ENCODE data around the gene SART3.
"Not testable (repeated sequence)": the region's sequence is repeated elsewhere in the genome, so short reads cannot be mapped to it uniquely, and the experiment has no call there.

Gene SART3

GRCh38 chr12:108485371-108485770 is 75.6 kb downstream of the SART3 start:
- not testable (repeated sequence) for DNase-seq (ENCODE audit: low spot score)

- no peak for DNase-seq (ENCODE audit: low spot score)
Observed at GRCh38 chr12:108484845-108485244, 76.1 kb downstream of the SART3 start.

- DNase-seq (ENCODE audit: low spot score), result no peak
Observed at GRCh38 chr12:108484431-108484830, 76.5 kb downstream of the SART3 start.

- DNase-seq (ENCODE audit: low spot score), result no peak
Observed at GRCh38 chr12:108483213-108484059, 77.5 kb downstream of the SART3 start.

GRCh38 chr12:108482717-108483212 is 78.2 kb downstream of the SART3 start:
- DNase-seq (ENCODE audit: low spot score), result no peak

GRCh38 chr12:108479364-108480070 is 81.5 kb downstream of the SART3 start:
- DNase-seq (ENCODE audit: low spot score), result no peak

GRCh38 chr12:108478611-108479206 is 82.3 kb downstream of the SART3 start:
- DNase-seq (ENCODE audit: low spot score), result no peak

- DNase-seq (ENCODE audit: low spot score), result no peak
Observed at GRCh38 chr12:108477881-108478259, 83.1 kb downstream of the SART3 start.

- no peak for DNase-seq (ENCODE audit: low spot score)
Observed at GRCh38 chr12:108477055-108477880, 83.7 kb downstream of the SART3 start.

GRCh38 chr12:108475396-108475795 is 85.6 kb downstream of the SART3 start:
- no peak for DNase-seq (ENCODE audit: low spot score)

GRCh38 chr12:108473400-108474055 is 87.4 kb downstream of the SART3 start:
- no peak for DNase-seq (ENCODE audit: low spot score)
